ENCODE results near the gene USP12. TPM values are rescaled to one million over a fixed set of nuclear protein-coding genes. Genes with fewer than 3 reads are reported as not detected.

The USP12 gene
- total RNA-seq, 2 experiments from 2014 or later, result 35.7 to 40.1 TPM

GRCh38 chr13:27139565-27139964 is 32.0 kb downstream of the USP12 start:
- TF ChIP-seq, protein P1, sequence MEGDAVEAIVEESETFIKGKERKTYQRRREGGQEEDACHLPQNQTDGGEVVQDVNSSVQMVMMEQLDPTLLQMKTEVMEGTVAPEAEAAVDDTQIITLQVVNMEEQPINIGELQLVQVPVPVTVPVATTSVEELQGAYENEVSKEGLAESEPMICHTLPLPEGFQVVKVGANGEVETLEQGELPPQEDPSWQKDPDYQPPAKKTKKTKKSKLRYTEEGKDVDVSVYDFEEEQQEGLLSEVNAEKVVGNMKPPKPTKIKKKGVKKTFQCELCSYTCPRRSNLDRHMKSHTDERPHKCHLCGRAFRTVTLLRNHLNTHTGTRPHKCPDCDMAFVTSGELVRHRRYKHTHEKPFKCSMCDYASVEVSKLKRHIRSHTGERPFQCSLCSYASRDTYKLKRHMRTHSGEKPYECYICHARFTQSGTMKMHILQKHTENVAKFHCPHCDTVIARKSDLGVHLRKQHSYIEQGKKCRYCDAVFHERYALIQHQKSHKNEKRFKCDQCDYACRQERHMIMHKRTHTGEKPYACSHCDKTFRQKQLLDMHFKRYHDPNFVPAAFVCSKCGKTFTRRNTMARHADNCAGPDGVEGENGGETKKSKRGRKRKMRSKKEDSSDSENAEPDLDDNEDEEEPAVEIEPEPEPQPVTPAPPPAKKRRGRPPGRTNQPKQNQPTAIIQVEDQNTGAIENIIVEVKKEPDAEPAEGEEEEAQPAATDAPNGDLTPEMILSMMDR (IDR thresholded peaks at IDR 0.05), result no peak
- H3K36me3 Mint-ChIP-seq (ENCODE audit: low read depth), result peaks cover 34% of the 10 kb centered on the region
- intact Hi-C loops (cut with micrococcal nuclease), result no loop called here
- H3K4me3 Mint-ChIP-seq, result no peak overlapping the region
- H3K9me3 Mint-ChIP-seq, result peaks cover 11% of the 10 kb centered on the region
- POLR2A ChIA-PET, result no interaction called here
- no peak for ATAC-seq
- H3K27me3 Mint-ChIP-seq, result no peaks in the 10 kb centered on the region
- no peak for DNase-seq
- no peak overlapping the region for H3K27ac Mint-ChIP-seq
- peaks cover 64% of the 10 kb centered on the region for H3K4me1 Mint-ChIP-seq (ENCODE audit: low read depth)
- CTCF ChIA-PET, result no interaction called here

DNA sequence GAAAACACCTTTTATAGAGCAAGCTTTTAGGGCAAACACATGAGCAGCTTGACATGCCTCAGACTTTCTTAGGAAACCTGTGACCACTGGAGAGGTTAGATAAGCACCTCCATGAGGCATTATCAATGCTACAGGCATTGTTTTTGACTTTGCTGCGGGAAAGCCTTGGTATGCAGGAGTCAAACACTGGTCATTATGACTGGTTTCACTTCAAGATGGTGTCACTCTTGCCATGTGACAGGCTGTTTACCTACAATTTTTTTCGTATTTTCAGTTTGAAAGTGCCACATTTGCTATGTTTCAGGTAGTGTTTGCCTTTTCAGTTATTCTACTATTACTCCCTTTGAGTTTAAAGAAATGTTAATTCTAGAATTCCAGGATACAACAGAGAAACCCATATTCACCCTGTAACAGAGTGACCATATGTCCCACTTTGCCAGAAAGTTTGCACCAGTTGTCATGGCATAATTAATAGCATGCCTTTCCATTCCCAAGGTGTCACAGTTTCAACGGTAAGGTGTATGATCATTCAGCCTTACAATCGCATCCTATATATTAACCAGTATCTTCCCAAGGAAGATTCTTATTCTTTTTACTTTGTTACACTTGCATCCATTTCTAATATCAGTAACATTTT is 33.0 kb downstream of the USP12 start:
- DNase-seq, result no peak
- TF ChIP-seq, protein P1 (IDR thresholded peaks at IDR 0.05), result no peak
- no peak overlapping the region for H3K4me3 Mint-ChIP-seq
- ATAC-seq, result peak; percentile 40
- CTCF ChIA-PET, result interaction anchor here (1.0 kb wide), 1 partner anchor 9 kb away, joined by 3 read pairs; no protein-coding TSS in a partner anchor
- H3K36me3 Mint-ChIP-seq (ENCODE audit: low read depth), result peaks cover 31% of the 10 kb centered on the region
- POLR2A ChIA-PET, result interaction anchor here (0.7 kb wide), 1 partner anchor 169 kb away, joined by 3 read pairs; no protein-coding TSS in a partner anchor
- no peak overlapping the region for H3K27ac Mint-ChIP-seq
- no peaks in the 10 kb centered on the region for H3K27me3 Mint-ChIP-seq
- intact Hi-C loops (cut with micrococcal nuclease), result no loop called here
- peaks cover 10% of the 10 kb centered on the region for H3K9me3 Mint-ChIP-seq
- H3K4me1 Mint-ChIP-seq (ENCODE audit: low read depth), result peaks cover 70% of the 10 kb centered on the region

DNA sequence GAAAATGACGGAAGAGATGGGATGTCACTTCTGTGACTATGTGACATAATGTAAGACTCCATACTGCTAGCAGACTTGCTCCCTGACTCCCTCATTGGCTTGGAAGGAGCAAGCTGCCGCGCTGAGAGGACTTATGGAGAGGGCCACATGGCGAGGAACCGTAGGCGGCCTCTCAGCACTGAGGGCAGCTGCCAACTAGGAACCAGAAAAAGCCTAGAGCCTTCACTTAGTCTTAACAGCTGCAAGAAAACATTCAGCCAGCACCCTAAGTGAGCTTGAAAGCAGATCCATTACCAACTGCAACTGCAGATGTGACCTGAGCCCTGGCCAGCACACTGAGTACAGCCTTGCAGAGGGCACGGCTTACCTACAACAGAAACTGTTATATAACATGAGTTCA is 33.9 kb downstream of the USP12 start:
- Mint-ChIP-seq H3K9me3 (peaks cover 8% of the 10 kb centered on the region), H3K4me3 (no peak overlapping the region), H3K27ac (no peak overlapping the region), H3K4me1 (ENCODE audit: low read depth) (peaks cover 71% of the 10 kb centered on the region), H3K27me3 (no peaks in the 10 kb centered on the region), H3K36me3 (ENCODE audit: low read depth) (peaks cover 24% of the 10 kb centered on the region)
- POLR2A ChIA-PET, result interaction anchor here (0.7 kb wide), 1 partner anchor 170 kb away, joined by 3 read pairs; no protein-coding TSS in a partner anchor
- TF ChIP-seq, protein P1 (IDR thresholded peaks at IDR 0.05), result no peak
- intact Hi-C loops (cut with micrococcal nuclease), result no loop called here
- DNase-seq, result no peak
- ATAC-seq, result no peak
- CTCF ChIA-PET, result interaction anchor here (1.0 kb wide), 1 partner anchor 8 kb away, joined by 3 read pairs; no protein-coding TSS in a partner anchor

DNA sequence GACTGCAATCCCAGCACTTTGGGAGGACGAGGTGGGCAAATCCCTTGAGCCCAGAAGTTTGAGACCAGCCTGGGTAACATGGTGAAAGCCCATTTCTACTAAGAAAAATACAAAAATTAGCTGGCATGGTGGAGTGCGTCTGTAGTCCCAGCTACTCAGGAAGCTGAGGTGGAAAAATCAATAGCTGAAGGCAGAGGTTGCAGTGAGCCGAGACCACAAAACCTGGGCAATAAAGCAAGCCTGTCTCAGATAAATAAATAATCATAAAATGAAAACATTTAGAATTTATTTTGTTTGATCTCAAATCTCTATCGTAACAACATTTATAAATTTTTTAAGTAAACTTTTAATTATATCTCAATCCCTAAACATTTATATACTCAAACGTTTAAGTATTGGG is 36.6 kb downstream of the USP12 start:
- Mint-ChIP-seq H3K27me3 (no peaks in the 10 kb centered on the region), H3K27ac (no peak overlapping the region), H3K4me1 (ENCODE audit: low read depth) (peaks cover 81% of the 10 kb centered on the region), H3K36me3 (ENCODE audit: low read depth) (peaks cover 17% of the 10 kb centered on the region), H3K9me3 (peaks cover 7% of the 10 kb centered on the region), H3K4me3 (no peak overlapping the region)
- TF ChIP-seq, protein P1 (IDR thresholded peaks at IDR 0.05), result no peak
- CTCF ChIA-PET, result interaction anchor here (1.0 kb wide), 1 partner anchor 135 kb away, joined by 3 read pairs; the partner anchor contains the start of gene RASL11A
- DNase-seq (no peak), ATAC-seq (no peak)
- intact Hi-C loops (cut with micrococcal nuclease), result no loop called here
- POLR2A ChIA-PET, result no interaction called here

DNA sequence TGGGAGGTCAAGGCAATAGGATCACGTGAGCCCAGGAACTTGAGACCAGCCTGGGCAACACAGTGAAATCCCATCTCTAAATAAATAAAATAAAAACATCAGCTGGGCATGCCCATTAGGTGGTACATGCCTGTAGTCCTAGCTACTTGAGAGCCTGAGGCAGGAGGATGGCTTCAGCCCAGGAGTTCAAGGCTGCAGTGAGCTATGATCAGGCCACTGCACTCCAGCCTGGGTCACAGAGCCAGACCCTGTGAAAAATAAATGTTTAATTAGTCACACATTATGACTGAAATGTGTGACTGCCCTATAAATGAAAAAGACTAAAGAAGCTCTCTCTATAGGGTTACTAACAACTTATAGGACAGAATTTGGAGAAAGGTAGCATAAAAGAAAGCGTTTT is 37.7 kb downstream of the USP12 start:
- ChIA-PET CTCF (interaction anchor here (1.0 to 1.7 kb wide), 3 partner anchors 27 to 136 kb away, joined by 3 to 5 read pairs (median 3); partner anchors contain the start of gene RASL11A), POLR2A (interaction anchor here (1.2 kb wide), 1 partner anchor 37 kb away, joined by 4 read pairs; no protein-coding TSS in a partner anchor)
- peaks cover 25% of the 10 kb centered on the region for H3K36me3 Mint-ChIP-seq (ENCODE audit: low read depth)
- TF ChIP-seq, protein P1 (IDR thresholded peaks at IDR 0.05), result no peak
- H3K4me1 Mint-ChIP-seq (ENCODE audit: low read depth), result peaks cover 84% of the 10 kb centered on the region
- H3K4me3 Mint-ChIP-seq, result no peak overlapping the region
- peak overlapping the region; percentile 78 for H3K27ac Mint-ChIP-seq
- intact Hi-C loops (cut with micrococcal nuclease), result no loop called here
- DNase-seq (no peak), ATAC-seq (no peak)
- no peaks in the 10 kb centered on the region for H3K27me3 Mint-ChIP-seq
- peaks cover 10% of the 10 kb centered on the region for H3K9me3 Mint-ChIP-seq
